K562 (cell line): ENCODE results near the gene CTXN1. TPM values are rescaled to one million over a fixed set of nuclear protein-coding genes. Genes with fewer than 3 reads are reported as not detected.

Experiments
- ARID3B ChIP-seq: fragments of 250-450 bp; sonication (Bioruptor Pico); IDR thresholded peaks from 2 replicates; pipeline ENCODE4 v1.4.0; 2020; ENCODE audit warnings: borderline replicate concordance
- ATF4 ChIP-seq: fragments of 450-650 bp; formaldehyde crosslinking; IDR thresholded peaks from 2 replicates; pipeline ENCODE4 v1.4.0; 2022; ENCODE audit warnings: mild to moderate bottlenecking, moderate library complexity
- BMI1 ChIP-seq: fragments of 150-350 bp; IDR thresholded peaks from 2 replicates; pipeline ENCODE4 v1.6.1; 2014; ENCODE audit warnings: low read length
- DMBX1 ChIP-seq: fragments of 250-450 bp; sonication (Bioruptor Pico); IDR thresholded peaks from 2 replicates; pipeline ENCODE4 v1.8.0; 2022; ENCODE audit warnings: inconsistent platforms, mild to moderate bottlenecking, moderate library complexity, borderline replicate concordance
- E2F3 ChIP-seq: fragments of 250-450 bp; sonication (Bioruptor Pico); IDR thresholded peaks from 2 replicates; pipeline ENCODE4 v1.4.0; 2020; ENCODE audit warnings: mild to moderate bottlenecking
- ESRRA ChIP-seq: fragments of 450-650 bp; IDR thresholded peaks from 2 replicates; pipeline ENCODE4 v1.6.1; 2014; ENCODE audit warnings: low read depth, mild to moderate bottlenecking, moderate library complexity, borderline replicate concordance
- ETV5 ChIP-seq: sonication (generic); formaldehyde crosslinking; IDR thresholded peaks from 2 replicates; pipeline ENCODE4 v1.4.0; 2020; ENCODE audit warnings: low read depth, mild to moderate bottlenecking, missing genetic modification reagents
- HSF4 ChIP-seq: fragments of 250-450 bp; sonication (Bioruptor Pico); IDR thresholded peaks from 2 replicates; pipeline ENCODE4 v2.1.2; 2022; ENCODE audit warnings: mild to moderate bottlenecking, moderate library complexity, borderline replicate concordance
- POLR2G ChIP-seq: fragments of 200-400 bp; formaldehyde crosslinking; IDR thresholded peaks from 2 replicates; pipeline ENCODE4 v1.6.1; 2017; ENCODE audit warnings: low read depth, mild to moderate bottlenecking, antibody characterized with exemption, low read length, moderate library complexity
- POLR2H ChIP-seq: IDR thresholded peaks from 2 replicates; pipeline ENCODE4 v1.6.1; 2016; ENCODE audit warnings: missing genetic modification characterization, low read depth, mild to moderate bottlenecking, control low read depth, missing compliant biosample characterization, moderate library complexity
- SIRT6 ChIP-seq: IDR thresholded peaks from one replicate; pipeline ENCODE4 v1.6.1; 2012; ENCODE audit warnings: low read depth, mild to moderate bottlenecking, control low read depth, inconsistent platforms, low read length, moderate library complexity
- SLC30A9 ChIP-seq: fragments of 250-450 bp; sonication (Bioruptor Pico); IDR thresholded peaks from 2 replicates; pipeline ENCODE4 v1.8.0; 2022; ENCODE audit warnings: mild to moderate bottlenecking, moderate library complexity
- SREBF1 ChIP-seq: fragments of 150-350 bp; IDR thresholded peaks from 2 replicates; pipeline ENCODE4 v1.6.1; 2014; ENCODE audit warnings: antibody characterized with exemption, low read depth, low read length, borderline replicate concordance
- STAT5B ChIP-seq: fragments of 250-450 bp; sonication (Bioruptor Pico); IDR thresholded peaks from 2 replicates; pipeline ENCODE4 v1.8.0; 2021; ENCODE audit warnings: mild to moderate bottlenecking, inconsistent platforms
- ZNF175 ChIP-seq: fragments of 200-800 bp; sonication (Bioruptor generic); IDR thresholded peaks from 2 replicates; pipeline ENCODE4 v1.6.1; 2016; ENCODE audit warnings: low read depth, mild to moderate bottlenecking, missing genetic modification characterization, missing compliant biosample characterization
- ZNF584 ChIP-seq: fragments of 200-800 bp; sonication (Bioruptor generic); IDR thresholded peaks from 2 replicates; pipeline ENCODE4 v1.6.1; 2016; ENCODE audit warnings: low read depth, mild to moderate bottlenecking, missing genetic modification characterization, missing compliant biosample characterization
- polyA plus RNA-seq, 8 experiments: library from polyadenylated mRNA; depleted of rRNA in 4 of 8; stranded (reverse) in 5 of 8; unstranded in 3 of 8; fragments of >200 nt; fragmentation: Nextera tagmentation in 2 of 8; fragmentation: Illumina TruSeq in 1 of 8; extraction: Ambion mirVana in 2 of 8; extraction: Trizol in 1 of 8; gene quantifications; 2 replicates each; pipeline versions ENCODE4 v1.2.1 to v1.2.3, GENCODE V29; 2011 to 2014; ENCODE audit warnings: inconsistent platforms in 1 of 8, missing spikeins in 1 of 8
- total RNA-seq, 7 experiments: library from RNA; depleted of rRNA in 6 of 7; stranded (reverse); fragments of >200 nt in 6 of 7; fragmentation: Illumina TruSeq in 2 of 7; extraction: Trizol in 2 of 7; gene quantifications; 2 replicates each; pipeline versions ENCODE4 v1.2.1 to v1.2.3, GENCODE V29; 2011 to 2021; ENCODE audit warnings: low replicate concordance in 1 of 7
- TF ChIP-seq, protein P1 (sequence below), 3 experiments: IDR thresholded peaks in 2 of 3; conservative IDR thresholded peaks in 1 of 3; 2 replicates each; pipeline ENCODE4 v1.5.1; 2011 to 2012; ENCODE audit warnings: low read length in 3 of 3, mild to moderate bottlenecking in 3 of 3, control low read depth in 2 of 3, improper control_type of control experiment in 1 of 3, inconsistent platforms in 1 of 3, low read depth in 1 of 3, mixed read lengths in 1 of 3, moderate library complexity in 1 of 3; ENCODE audit not compliant: insufficient read depth in 2 of 3
- TF ChIP-seq, protein P2 (sequence below): sonication (generic); formaldehyde crosslinking; IDR thresholded peaks from 2 replicates; pipeline ENCODE4 v1.8.1; 2023; ENCODE audit warnings: mild to moderate bottlenecking, missing genetic modification reagents
- TF ChIP-seq, protein P3 (sequence below): fragments of 450-650 bp; IDR thresholded peaks from 2 replicates; pipeline ENCODE4 v1.6.1; 2016

The CTXN1 gene
- total and polyA plus RNA-seq, 9 of the 15 experiments (the other 6 are each of a cell fraction or from before 2014, with no cell fraction given): 0.15 to 37.4 (median 1.8) TPM; not detected in 2

DNA sequence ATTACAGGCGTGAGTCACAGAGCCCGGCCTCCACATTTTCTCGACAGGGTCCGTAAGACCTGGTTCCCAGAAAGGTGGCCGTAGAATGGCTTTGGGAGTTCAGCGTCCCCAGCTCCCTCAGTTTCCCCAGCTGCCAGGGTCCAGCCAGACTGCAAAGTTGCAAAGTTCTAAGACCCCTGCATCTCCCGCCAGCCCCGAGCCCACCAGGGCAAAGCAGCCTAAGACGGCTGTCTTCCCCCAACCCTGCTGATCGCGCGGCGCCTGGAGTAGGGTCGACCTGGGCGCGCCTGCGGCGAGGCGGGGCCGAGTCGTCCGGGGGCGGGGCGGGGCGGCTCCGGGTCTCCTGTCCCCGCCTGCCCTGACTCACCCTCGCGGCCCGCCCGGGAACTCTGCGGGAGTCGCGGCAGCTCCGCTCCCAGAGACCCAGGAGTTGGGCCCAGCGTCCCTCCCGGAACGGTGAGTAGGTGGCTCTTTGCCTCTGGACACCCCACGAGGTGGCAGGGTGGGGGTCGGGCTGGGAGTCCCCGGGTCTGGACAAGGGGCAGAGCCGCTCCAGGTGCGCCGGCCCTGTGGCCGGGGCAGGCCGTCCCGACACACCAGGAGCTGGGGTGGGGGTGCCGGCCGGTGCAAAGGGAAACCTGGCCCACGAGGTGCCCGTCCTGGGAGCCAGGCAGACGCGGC is 37.6 kb downstream of the CTXN1 start, which contains the start of gene LRRC8E (continued):
- TF ChIP-seq ESRRA: 0 out of 2 replicates have a peak, but pooled peaks have one; percentile 27
- no peak for TF ChIP-seq SLC30A9 (CRISPR knock-in tag)
- TF ChIP-seq, protein P1, sequence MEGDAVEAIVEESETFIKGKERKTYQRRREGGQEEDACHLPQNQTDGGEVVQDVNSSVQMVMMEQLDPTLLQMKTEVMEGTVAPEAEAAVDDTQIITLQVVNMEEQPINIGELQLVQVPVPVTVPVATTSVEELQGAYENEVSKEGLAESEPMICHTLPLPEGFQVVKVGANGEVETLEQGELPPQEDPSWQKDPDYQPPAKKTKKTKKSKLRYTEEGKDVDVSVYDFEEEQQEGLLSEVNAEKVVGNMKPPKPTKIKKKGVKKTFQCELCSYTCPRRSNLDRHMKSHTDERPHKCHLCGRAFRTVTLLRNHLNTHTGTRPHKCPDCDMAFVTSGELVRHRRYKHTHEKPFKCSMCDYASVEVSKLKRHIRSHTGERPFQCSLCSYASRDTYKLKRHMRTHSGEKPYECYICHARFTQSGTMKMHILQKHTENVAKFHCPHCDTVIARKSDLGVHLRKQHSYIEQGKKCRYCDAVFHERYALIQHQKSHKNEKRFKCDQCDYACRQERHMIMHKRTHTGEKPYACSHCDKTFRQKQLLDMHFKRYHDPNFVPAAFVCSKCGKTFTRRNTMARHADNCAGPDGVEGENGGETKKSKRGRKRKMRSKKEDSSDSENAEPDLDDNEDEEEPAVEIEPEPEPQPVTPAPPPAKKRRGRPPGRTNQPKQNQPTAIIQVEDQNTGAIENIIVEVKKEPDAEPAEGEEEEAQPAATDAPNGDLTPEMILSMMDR (IDR thresholded peaks at IDR 0.05 in 2 of 3, conservative IDR thresholded peaks at IDR 0.05 in 1 of 3; ENCODE audit: insufficient read depth in 2 of 3, low read depth in 1 of 3, low read length in 3 of 3): 0 out of 6 replicates have a peak, but pooled peaks of 1 of the 3 experiments have one; percentile 0
- peak; percentile 92 for TF ChIP-seq POLR2G
- TF ChIP-seq HSF4: no peak
- TF ChIP-seq ETV5: peak; percentile 32; the same call in 1 of the 2 replicates
- no peak for TF ChIP-seq DMBX1 (CRISPR knock-in tag)
- no peak for TF ChIP-seq E2F3
- TF ChIP-seq SREBF1: no peak
- TF ChIP-seq, protein P2, sequence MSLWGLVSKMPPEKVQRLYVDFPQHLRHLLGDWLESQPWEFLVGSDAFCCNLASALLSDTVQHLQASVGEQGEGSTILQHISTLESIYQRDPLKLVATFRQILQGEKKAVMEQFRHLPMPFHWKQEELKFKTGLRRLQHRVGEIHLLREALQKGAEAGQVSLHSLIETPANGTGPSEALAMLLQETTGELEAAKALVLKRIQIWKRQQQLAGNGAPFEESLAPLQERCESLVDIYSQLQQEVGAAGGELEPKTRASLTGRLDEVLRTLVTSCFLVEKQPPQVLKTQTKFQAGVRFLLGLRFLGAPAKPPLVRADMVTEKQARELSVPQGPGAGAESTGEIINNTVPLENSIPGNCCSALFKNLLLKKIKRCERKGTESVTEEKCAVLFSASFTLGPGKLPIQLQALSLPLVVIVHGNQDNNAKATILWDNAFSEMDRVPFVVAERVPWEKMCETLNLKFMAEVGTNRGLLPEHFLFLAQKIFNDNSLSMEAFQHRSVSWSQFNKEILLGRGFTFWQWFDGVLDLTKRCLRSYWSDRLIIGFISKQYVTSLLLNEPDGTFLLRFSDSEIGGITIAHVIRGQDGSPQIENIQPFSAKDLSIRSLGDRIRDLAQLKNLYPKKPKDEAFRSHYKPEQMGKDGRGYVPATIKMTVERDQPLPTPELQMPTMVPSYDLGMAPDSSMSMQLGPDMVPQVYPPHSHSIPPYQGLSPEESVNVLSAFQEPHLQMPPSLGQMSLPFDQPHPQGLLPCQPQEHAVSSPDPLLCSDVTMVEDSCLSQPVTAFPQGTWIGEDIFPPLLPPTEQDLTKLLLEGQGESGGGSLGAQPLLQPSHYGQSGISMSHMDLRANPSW (CRISPR knock-in tag): no peak
- TF ChIP-seq POLR2H (tag): no peak
- no peak for TF ChIP-seq ZNF175
- no peak for TF ChIP-seq STAT5B (CRISPR knock-in tag)
- TF ChIP-seq ARID3B (CRISPR knock-in tag): 0 out of 2 replicates have a peak, but pooled peaks have one; percentile 37
- TF ChIP-seq, protein P3, sequence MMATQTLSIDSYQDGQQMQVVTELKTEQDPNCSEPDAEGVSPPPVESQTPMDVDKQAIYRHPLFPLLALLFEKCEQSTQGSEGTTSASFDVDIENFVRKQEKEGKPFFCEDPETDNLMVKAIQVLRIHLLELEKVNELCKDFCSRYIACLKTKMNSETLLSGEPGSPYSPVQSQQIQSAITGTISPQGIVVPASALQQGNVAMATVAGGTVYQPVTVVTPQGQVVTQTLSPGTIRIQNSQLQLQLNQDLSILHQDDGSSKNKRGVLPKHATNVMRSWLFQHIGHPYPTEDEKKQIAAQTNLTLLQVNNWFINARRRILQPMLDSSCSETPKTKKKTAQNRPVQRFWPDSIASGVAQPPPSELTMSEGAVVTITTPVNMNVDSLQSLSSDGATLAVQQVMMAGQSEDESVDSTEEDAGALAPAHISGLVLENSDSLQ: no peak
- TF ChIP-seq SIRT6: no peak
- TF ChIP-seq ATF4: no peak
- TF ChIP-seq ZNF584 (CRISPR knock-in tag): no peak
- no peak for TF ChIP-seq BMI1
